Activated T-cell treated with anti-CD3 and anti-CD28 coated beads, Interleukin-2, amount 50 U/mL, for 1 hour (primary cell): Measurements from ENCODE around the gene TRIM43.
"Not testable (repeated sequence)": the region's sequence is repeated elsewhere in the genome, so short reads cannot be mapped to it uniquely, and the experiment has no call there.

Experiments
- DNase-seq: peaks from one replicate; pipeline ENCODE4 v3.0.0-alpha.2; 2020

The TRIM43 gene

GRCh38 chr2:95641787-95642186 lies 50.0 kb downstream of the TRIM43 start:
- DNase-seq = not testable (repeated sequence)

- not testable (repeated sequence) for DNase-seq
Observed at GRCh38 chr2:95642360-95642759, 50.6 kb downstream of the TRIM43 start.

GRCh38 chr2:95642951-95643350 lies 51.1 kb downstream of the TRIM43 start:
- DNase-seq = not testable (repeated sequence)

- DNase-seq = not testable (repeated sequence)
Observed at GRCh38 chr2:95645312-95645711, 53.5 kb downstream of the TRIM43 start.

GRCh38 chr2:95646274-95646994 lies 54.6 kb downstream of the TRIM43 start:
- not testable (repeated sequence) for DNase-seq

- DNase-seq = not testable (repeated sequence)
Observed at GRCh38 chr2:95648894-95649544, 57.2 kb downstream of the TRIM43 start.
